Astrocyte (in vitro differentiated cells and primary cell): ENCODE data around the gene SLC44A3. TPM values are rescaled to one million over a fixed set of nuclear protein-coding genes. Genes with fewer than 3 reads are reported as not detected.

ENCODE experiments used
- DNase-seq: peaks from one replicate; pipeline ENCODE4 v3.0.0-alpha.2; 2010; ENCODE audit warnings: low read depth
- FAIRE-seq: peaks from 2 replicates; lab custom pipeline; 2011; peaks lifted over from hg19 to GRCh38; lab: Jason Lieb, UNC
- H2AFZ ChIP-seq: 2 replicates; pipeline ENCODE4 v1.6.0; 2012; ENCODE audit warnings: low read depth, low read length, inconsistent platforms
- H3K27ac ChIP-seq: 2 replicates; pipeline ENCODE4 v1.5.1; 2011; ENCODE audit warnings: low read depth, low read length, inconsistent platforms
- H3K27me3 ChIP-seq: 2 replicates; pipeline ENCODE4 v1.6.0; 2011; ENCODE audit warnings: low read length, inconsistent platforms; ENCODE audit not compliant: insufficient read depth
- H3K36me3 ChIP-seq: 2 replicates; pipeline ENCODE4 v1.5.1; 2011; ENCODE audit warnings: low read length, inconsistent platforms; ENCODE audit not compliant: insufficient read depth
- H3K4me1 ChIP-seq: 2 replicates; pipeline ENCODE4 v1.5.1; 2011; ENCODE audit warnings: low read length, inconsistent platforms; ENCODE audit not compliant: insufficient read depth
- H3K4me2 ChIP-seq: 2 replicates; pipeline ENCODE4 v1.6.0; 2012; ENCODE audit warnings: low read length, inconsistent platforms
- H3K4me3 ChIP-seq: 2 replicates; pipeline ENCODE4 v1.5.1; 2011; ENCODE audit warnings: low read depth, mild to moderate bottlenecking, low read length, inconsistent platforms; ENCODE audit not compliant: insufficient read depth
- H3K79me2 ChIP-seq: 2 replicates; pipeline ENCODE4 v1.6.0; 2012; ENCODE audit warnings: mild to moderate bottlenecking, low read length, inconsistent platforms; ENCODE audit not compliant: insufficient read depth
- H3K9ac ChIP-seq: 2 replicates; pipeline ENCODE4 v1.6.0; 2012; ENCODE audit warnings: mild to moderate bottlenecking, low read length, inconsistent platforms
- H3K9me3 ChIP-seq: 2 replicates; pipeline ENCODE4 v1.5.1; 2012; ENCODE audit warnings: low read depth, mild to moderate bottlenecking, low read length, inconsistent platforms; ENCODE audit not compliant: insufficient read depth
- H4K20me1 ChIP-seq: 2 replicates; pipeline ENCODE4 v1.6.0; 2012; ENCODE audit warnings: low read length, inconsistent platforms; ENCODE audit not compliant: insufficient read depth
- H3K27ac Mint-ChIP-seq: one replicate; pipeline ENCODE4 v1.8.0; 2021; ENCODE audit warnings: mild to moderate bottlenecking, mixed read lengths; ENCODE audit not compliant: unreplicated experiment
- H3K27me3 Mint-ChIP-seq: one replicate; pipeline ENCODE4 v1.8.0; 2021; ENCODE audit warnings: low read depth, mixed read lengths; ENCODE audit not compliant: unreplicated experiment
- H3K36me3 Mint-ChIP-seq: one replicate; pipeline ENCODE4 v1.8.0; 2021; ENCODE audit warnings: low read depth, mixed read lengths; ENCODE audit not compliant: unreplicated experiment
- H3K4me1 Mint-ChIP-seq: one replicate; pipeline ENCODE4 v1.8.0; 2021; ENCODE audit warnings: low read depth, mixed read lengths; ENCODE audit not compliant: unreplicated experiment
- H3K4me3 Mint-ChIP-seq: one replicate; pipeline ENCODE4 v1.8.0; 2021; ENCODE audit warnings: mild to moderate bottlenecking, moderate library complexity, mixed read lengths; ENCODE audit not compliant: unreplicated experiment
- H3K9me3 Mint-ChIP-seq: one replicate; pipeline ENCODE4 v1.8.0; 2021; ENCODE audit warnings: mild to moderate bottlenecking, mixed read lengths; ENCODE audit not compliant: unreplicated experiment
- CTCF ChIP-seq: IDR thresholded peaks from 2 replicates; pipeline ENCODE4 v1.5.1; 2011; ENCODE audit warnings: low read depth, mild to moderate bottlenecking, inconsistent platforms, low read length, moderate library complexity; ENCODE audit not compliant: insufficient read depth
- EZH2 ChIP-seq: IDR thresholded peaks from 2 replicates; pipeline ENCODE4 v1.6.1; 2012; ENCODE audit warnings: mild to moderate bottlenecking, low read length, inconsistent platforms; ENCODE audit not compliant: insufficient read depth
- total RNA-seq: library from RNA; stranded (reverse); gene quantifications from 2 replicates; pipeline ENCODE4 v1.2.1, GENCODE V29; 2021

The SLC44A3 gene
- total RNA-seq, 1 donor from 2014 or later: 3.7 TPM

DNA sequence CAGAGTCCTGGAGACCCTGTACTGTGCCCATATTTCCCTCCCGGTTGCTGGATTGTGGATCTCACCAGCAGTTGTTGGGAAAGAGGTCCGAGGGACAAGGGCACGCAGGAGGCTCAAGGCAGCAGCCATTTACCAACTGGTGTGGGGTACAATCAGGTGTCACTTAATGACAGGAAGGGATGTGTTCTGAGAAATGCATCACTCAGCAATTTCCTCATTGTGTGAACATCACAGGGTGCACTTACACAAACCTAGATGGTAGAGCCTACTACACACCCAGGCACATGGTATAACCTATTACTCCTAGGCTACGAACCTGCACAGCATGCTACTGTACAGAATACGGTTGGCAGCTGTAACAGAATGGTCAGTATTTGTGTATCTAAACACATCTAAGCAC lies 20.7 kb downstream of the SLC44A3 start:
- Mint-ChIP-seq H3K9me3 (peaks cover 2% of the 10 kb centered on the region), H3K27me3 (peaks cover 10% of the 10 kb centered on the region), H3K27ac (no peak overlapping the region), H3K4me3 (no peak overlapping the region), H3K4me1 (no peaks in the 10 kb centered on the region), H3K36me3 (peaks cover 9% of the 10 kb centered on the region)
- no peaks in the 10 kb centered on the region for H3K36me3 ChIP-seq
- no peak overlapping the region for H3K27ac ChIP-seq
- no peak overlapping the region for H3K4me2 ChIP-seq
- no peaks in the 10 kb centered on the region for H3K4me1 ChIP-seq
- TF ChIP-seq CTCF: no peak
- no peak for TF ChIP-seq EZH2
- no peak overlapping the region for H3K4me3 ChIP-seq
- no peaks in the 10 kb centered on the region for H3K9me3 ChIP-seq
- FAIRE-seq (no peak), DNase-seq (no peak)
- H3K27me3 ChIP-seq: no peaks in the 10 kb centered on the region
- H3K79me2 ChIP-seq: no peaks in the 10 kb centered on the region
- no peak overlapping the region for H2AFZ ChIP-seq
- no peak overlapping the region for H3K9ac ChIP-seq
- H4K20me1 ChIP-seq: no peaks in the 10 kb centered on the region

- H3K36me3 Mint-ChIP-seq: peaks cover 21% of the 10 kb centered on the region
- no peak for TF ChIP-seq CTCF
- no peak for TF ChIP-seq EZH2
Measured at GRCh38 chr1:94843430-94843829, 23.3 kb downstream of the SLC44A3 start.

DNA sequence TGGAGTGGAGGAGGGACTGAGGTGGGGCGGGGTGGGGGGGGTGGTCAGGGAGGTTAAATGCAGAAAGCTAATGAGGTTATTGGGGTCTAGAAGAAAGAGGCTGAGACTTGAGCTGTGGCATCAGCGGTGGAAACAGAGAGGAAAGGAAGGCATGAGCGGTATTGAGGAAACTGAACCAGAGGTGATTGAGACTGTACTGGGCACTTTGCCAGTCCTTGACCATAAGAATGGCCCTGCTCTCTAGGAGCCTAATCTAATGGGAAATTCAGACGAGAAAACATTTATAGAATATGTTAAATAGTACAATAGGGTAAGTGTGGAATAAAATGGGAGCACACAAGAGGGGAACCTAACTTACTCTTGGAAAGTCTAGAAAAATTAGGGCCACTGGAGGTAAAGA lies 23.7 kb downstream of the SLC44A3 start:
- H3K27ac Mint-ChIP-seq: no peak overlapping the region
- H3K9me3 ChIP-seq: no peaks in the 10 kb centered on the region
- H2AFZ ChIP-seq: no peak overlapping the region
- H3K9ac ChIP-seq: no peak overlapping the region
- H4K20me1 ChIP-seq: no peaks in the 10 kb centered on the region
- peaks cover 12% of the 10 kb centered on the region for H3K27me3 Mint-ChIP-seq
- no peaks in the 10 kb centered on the region for H3K4me1 ChIP-seq
- FAIRE-seq (no peak), DNase-seq (no peak)
- no peaks in the 10 kb centered on the region for H3K36me3 ChIP-seq
- H3K27me3 ChIP-seq: no peaks in the 10 kb centered on the region
- peaks cover 4% of the 10 kb centered on the region for H3K4me1 Mint-ChIP-seq
- no peak overlapping the region for H3K4me3 ChIP-seq
- no peak for TF ChIP-seq CTCF
- no peak for TF ChIP-seq EZH2
- no peak overlapping the region for H3K27ac ChIP-seq
- peaks cover 2% of the 10 kb centered on the region for H3K9me3 Mint-ChIP-seq
- H3K36me3 Mint-ChIP-seq: peaks cover 21% of the 10 kb centered on the region
- no peak overlapping the region for H3K4me3 Mint-ChIP-seq
- H3K79me2 ChIP-seq: no peaks in the 10 kb centered on the region
- H3K4me2 ChIP-seq: no peak overlapping the region

More at GRCh38 chr1:94843430-94843829, 23.3 kb downstream of the SLC44A3 start:
- FAIRE-seq (no peak), DNase-seq (no peak)
- Histone ChIP-seq H2AFZ (no peak overlapping the region), H3K4me3 (no peak overlapping the region), H3K79me2 (no peaks in the 10 kb centered on the region), H3K27ac (no peak overlapping the region), H4K20me1 (no peaks in the 10 kb centered on the region), H3K4me2 (no peak overlapping the region), H3K4me1 (no peaks in the 10 kb centered on the region), H3K9ac (no peak overlapping the region), H3K9me3 (no peaks in the 10 kb centered on the region), H3K27me3 (no peaks in the 10 kb centered on the region), H3K36me3 (no peaks in the 10 kb centered on the region)
- Mint-ChIP-seq H3K9me3 (peaks cover 2% of the 10 kb centered on the region), H3K4me1 (peaks cover 4% of the 10 kb centered on the region), H3K27me3 (peaks cover 10% of the 10 kb centered on the region), H3K4me3 (no peak overlapping the region), H3K27ac (no peak overlapping the region)
